Stimulated activated CD4-positive, alpha-beta T cell treated with anti-CD3 and anti-CD28 coated beads, Interleukin-4, amount 100 ng/mL, for 4 hours (primary cell): ENCODE results near the gene CNOT6L.

ENCODE experiments used
- DNase-seq, 2 experiments: peaks; one replicate each; pipeline ENCODE4 v3.0.0-alpha.2; 2020

Gene CNOT6L

DNA sequence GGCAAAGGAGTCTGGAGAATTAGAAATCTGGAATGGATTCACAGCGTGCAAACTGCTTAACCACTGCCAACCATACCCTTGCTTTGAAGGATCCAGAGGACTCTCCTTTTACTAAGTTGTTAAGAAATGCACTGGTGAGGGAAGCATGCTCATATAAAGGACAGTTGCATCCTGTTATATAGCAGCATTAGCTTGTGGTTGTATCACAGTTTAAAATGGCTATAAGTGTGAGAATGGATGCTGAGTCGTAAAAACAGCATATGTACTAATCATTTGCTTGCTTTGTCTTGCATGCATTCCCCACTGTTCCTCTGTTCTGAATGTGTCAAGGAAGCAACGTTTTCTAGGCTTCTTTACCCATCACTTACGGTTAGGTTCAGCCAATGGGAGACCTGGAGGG, 112.5 kb downstream of the CNOT6L start:
- DNase-seq: no peak

DNA sequence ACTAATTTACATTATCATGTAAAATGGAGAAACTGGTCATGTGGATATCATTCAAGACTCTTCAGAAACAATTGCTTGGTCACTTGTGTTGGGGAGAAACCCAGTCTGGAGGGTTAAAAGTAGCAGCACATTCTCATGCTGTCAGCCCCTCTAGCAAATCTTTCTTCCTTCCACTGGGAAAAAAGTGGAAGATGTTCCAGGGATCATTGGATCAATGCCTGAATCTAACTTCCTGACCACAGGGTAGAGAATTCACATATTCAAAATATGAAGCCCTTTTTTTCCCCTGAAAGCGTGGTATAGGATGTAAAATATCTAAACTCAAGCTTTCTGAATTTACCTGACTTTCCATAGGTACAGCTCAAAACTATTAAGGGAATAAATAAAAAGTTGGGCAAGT, 115.5 kb downstream of the CNOT6L start:
- DNase-seq: no peak

DNA sequence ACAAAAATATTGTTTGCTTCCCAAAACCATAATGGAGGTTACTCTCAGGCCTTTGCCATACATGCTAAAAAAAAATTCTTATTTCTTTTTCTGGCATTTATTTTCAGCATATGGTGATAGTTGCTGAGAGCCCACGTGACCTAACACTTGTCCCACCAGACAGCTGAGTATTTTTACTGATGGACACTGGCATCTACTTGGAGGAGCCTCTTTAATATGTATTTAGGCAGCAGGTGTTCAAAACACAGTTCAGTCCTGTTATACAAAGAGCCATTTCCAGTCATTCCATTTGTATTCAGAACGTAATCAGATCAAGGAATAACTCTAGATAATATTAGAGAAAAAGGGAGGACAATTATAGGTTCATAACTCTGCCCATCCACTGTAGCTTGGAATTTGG, 118.0 kb downstream of the CNOT6L start:
- no peak for DNase-seq

DNA sequence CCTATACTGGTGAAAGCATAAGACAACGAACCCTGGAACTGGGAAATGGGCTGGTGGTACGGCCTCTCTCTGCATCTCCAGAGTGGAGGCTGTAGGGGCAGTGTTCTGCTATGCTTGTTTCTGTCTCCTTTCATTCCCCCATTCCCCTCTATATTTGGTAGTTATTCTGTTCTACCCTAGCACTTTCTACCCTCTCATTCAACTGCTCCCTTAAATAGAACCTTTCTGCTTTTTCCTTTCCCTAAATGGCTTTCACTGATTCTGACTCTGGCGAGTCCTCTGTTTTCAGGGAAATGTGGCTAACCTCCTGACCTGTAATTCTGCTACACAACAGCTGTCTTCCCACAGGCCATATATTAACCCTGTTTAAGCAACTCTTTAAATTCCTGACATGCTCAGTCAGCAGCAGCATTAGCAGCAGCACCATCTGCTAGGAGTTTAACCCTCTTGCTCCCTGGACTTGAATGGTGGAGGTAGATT, 119.4 kb downstream of the CNOT6L start:
- DNase-seq: no peak

DNA sequence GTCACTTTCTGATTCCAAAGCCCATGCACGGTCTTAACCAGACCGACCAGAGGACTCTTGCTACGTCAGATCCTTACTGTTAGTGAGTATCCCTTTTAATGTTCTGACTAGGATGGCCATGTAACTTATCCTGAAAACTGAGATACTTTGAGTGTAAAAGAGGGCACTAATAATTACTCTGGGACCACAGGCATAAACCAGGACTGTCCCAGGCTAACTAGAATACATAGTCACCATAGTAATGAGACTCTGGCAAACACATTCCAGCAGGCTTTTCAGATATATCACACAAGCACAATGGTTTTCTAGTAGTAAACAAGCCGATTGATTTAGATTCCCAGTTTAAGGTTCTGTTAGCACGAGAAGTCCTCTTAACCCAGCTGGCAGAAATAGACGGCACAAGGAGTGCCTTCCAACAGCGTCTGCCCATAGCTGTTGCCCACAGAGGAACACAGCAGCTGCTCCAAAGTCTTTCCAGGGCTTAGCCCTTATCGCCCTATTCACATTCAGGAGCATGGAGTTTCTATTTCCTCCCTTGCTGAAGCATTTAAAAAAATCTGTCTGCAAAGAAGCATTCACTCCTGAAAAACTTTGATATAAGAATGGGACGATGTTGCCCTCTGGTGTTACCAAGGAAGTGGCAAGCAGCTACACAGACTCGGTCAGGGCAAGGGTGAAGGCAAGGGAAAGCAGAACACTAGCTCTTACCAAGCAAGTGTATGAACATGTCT, 121.1 kb downstream of the CNOT6L start:
- no peak for DNase-seq

DNA sequence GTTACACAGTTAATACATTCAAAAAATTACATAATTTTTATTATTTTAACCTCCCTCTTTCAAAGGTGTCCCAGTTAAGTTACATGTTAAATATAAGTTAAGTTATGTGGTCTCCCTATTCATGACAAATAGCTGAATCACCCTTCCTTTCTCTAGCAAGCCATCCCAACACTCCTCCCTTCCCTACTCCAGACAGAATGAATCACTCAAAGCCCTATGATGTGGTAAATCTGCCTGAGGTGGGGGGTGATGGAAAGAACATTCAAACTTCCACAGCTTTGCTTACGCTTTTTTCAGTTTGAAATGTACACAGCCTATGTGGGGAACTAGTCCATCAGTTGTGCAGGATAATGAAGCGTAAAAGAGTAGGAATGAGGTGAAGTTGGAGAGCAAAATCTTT, 123.4 kb downstream of the CNOT6L start:
- DNase-seq: no peak

DNA sequence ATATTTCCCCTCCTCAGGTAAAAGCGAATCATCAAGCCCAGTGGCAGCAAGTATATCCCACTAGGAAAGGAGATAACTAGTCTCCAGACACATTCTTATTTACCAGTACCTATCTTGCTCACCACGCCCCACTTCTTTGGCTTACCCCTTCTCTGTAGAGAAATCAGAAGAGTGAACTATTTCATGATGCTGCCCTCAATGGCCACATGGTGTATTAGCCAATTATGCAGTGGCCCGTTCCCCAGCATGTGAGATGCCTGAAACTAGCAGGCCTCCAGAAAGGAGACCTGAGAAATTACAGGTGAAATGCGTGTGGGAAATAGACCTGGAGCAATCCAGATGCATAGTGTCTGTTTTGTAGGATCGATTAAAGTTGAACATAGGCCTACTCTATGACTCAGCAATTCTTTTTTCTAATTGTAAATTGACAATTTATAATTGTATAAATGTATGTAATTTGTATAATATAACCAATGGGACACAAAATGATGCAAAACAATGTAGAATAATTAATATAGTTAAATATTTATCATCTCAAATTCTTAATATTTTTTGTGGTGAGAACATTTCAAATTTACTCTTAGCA, 126.2 kb downstream of the CNOT6L start:
- no peak for DNase-seq

DNA sequence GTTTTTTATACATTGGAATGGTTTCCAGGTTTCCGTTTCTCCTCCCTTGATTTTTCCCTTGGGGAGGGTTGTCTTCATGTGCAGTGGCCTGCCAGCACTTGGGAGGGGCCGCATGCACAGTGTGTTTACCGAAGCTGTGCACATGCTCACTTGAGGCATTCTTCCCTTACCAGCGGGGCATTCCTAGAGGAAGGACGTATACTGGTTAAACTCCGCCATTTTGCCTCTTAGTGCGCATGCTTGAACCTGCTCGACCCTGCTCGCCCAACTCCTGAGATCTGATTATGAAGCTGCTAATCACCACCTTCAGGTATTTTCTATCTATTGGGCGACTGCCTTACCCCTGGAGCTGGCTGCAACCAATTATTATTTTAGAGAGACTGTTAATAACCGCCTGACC, 137.4 kb downstream of the CNOT6L start:
- no peak for DNase-seq

DNA sequence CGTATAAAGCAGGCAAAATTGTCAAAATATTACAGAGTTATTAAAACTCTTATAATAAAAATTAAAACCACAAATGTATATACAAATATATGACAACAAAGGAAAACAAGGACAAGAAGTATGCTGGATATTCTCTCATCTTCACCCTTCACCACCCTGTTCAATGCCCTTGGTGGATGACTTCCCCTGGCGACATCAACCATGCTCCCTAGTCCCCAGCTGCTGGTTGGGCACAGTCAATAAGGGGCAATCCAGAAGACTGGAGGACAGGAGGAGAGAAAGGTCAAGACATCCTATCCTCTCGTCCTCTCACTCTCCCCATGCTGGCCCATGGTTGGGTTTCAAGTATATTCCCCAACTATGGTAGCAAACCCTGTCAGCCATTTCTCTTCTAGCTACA, 142.3 kb downstream of the CNOT6L start:
- no peak for DNase-seq

DNA sequence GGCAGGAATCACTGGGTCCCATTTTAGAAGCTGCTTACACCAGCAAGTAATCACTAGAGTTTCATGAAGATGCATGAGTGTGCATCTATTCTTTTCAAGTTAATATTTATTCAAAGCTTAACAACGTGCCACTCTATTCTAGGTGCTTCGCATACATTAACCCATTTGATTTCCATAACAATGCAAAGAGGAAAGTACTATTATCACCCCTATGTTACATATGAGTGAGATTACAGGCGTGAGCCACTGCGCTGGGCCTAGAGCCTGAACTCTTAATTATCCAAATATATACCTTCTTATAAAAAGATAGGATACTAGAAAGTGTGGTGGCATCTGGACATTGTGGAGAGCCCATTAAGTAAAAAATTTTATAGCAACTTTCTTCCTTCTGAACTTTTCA, 148.1 kb downstream of the CNOT6L start:
- DNase-seq: no peak

DNA sequence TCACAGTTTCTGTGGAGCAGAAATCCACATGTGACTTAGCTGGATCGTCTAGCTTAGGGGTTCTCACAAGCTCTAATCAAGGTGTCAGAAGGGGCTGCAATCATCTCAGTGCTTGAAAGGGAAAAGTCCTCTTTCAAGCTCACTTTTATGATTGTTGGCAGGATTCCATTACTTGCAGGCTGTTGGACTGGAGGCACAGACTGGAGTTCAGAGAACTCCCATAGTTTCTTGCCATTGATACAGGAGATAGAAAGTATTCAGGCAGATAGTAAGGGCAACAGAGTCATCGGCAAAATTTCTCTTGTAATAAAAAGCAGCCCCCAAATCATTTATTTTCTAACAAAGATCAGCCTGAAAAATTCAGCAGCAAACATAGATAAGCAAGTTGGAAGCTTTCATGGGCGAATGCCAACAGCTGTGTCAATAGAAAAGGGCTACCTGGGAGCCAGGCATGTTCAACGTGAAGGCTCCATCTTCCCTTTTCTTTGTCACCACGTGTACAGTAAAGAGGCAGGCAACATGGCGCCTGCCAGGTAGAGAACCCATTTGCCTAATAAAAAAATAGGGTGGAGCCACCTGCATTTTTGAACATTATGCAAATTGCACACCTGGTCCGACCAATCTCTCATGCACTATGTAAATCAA, 149.1 kb downstream of the CNOT6L start:
- DNase-seq: no peak

DNA sequence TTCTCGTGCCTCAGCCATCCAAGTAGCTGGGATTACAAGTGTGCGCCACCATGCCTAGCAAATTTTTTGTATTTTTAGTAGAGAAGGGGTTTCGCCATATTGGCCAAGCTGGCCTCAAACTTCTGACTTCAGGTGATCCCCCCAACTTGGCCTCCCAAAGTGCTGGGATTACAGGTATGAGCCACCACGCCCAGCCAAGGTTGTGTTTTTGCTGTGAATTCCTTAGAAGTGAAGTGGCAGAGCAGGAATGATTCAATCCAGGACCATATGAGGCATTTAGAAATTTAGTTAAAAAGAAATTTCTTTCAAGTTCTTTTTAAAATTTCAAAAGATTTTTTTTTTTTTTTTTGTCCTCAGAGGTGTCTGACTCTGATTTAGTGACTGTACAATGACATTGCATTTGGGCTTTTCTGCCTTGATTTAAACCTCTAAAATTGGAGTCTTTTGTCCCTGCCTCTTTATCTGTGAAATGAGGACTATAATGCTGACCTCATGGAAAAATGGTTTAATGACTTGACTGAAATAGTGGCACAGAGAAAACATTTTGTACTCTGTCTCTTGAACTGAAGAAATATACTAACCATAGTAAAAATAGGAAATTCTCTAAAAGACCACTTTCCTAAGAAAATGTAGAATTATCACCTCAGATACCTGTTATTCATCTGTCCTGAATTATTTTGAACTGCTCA, 153.6 kb downstream of the CNOT6L start:
- no peak for DNase-seq
